Measurements from ENCODE around the gene TEAD1.

DNA sequence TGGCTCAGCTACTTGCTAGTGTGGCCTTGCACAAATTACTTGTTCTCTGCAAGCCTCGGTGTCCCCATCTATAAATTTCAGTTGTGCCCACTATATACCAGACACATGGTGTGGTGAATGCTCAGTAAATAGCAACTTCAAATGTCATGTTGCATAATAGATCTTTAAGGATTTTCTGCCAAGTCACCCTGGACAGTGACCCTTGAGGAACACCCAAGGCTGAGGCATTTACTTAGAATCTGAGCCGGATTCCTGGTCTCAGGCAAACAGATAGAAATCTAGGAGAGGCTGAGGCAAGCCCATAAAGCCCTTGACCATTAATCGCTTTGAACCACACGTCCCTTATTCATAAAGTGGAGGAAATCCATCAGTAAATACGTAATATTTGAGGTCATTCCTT lies 9.7 kb downstream of the TEAD1 start:
- TF ChIP-seq, protein P1, sequence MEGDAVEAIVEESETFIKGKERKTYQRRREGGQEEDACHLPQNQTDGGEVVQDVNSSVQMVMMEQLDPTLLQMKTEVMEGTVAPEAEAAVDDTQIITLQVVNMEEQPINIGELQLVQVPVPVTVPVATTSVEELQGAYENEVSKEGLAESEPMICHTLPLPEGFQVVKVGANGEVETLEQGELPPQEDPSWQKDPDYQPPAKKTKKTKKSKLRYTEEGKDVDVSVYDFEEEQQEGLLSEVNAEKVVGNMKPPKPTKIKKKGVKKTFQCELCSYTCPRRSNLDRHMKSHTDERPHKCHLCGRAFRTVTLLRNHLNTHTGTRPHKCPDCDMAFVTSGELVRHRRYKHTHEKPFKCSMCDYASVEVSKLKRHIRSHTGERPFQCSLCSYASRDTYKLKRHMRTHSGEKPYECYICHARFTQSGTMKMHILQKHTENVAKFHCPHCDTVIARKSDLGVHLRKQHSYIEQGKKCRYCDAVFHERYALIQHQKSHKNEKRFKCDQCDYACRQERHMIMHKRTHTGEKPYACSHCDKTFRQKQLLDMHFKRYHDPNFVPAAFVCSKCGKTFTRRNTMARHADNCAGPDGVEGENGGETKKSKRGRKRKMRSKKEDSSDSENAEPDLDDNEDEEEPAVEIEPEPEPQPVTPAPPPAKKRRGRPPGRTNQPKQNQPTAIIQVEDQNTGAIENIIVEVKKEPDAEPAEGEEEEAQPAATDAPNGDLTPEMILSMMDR (IDR thresholded peaks at IDR 0.05 in 4 of 5, conservative IDR thresholded peaks at IDR 0.05 in 1 of 5), result no peak
- no peak for TF ChIP-seq POLR2A (IDR thresholded peaks at IDR 0.05)

All from gastrocnemius medialis (tissue), 4 donors.